ENCODE results near the gene HOXA13.

HOXA13 gene

GRCh38 chr7:27149842-27150567 lies 49.9 kb downstream of the HOXA13 start:
- DNase-seq = no peak

DNA sequence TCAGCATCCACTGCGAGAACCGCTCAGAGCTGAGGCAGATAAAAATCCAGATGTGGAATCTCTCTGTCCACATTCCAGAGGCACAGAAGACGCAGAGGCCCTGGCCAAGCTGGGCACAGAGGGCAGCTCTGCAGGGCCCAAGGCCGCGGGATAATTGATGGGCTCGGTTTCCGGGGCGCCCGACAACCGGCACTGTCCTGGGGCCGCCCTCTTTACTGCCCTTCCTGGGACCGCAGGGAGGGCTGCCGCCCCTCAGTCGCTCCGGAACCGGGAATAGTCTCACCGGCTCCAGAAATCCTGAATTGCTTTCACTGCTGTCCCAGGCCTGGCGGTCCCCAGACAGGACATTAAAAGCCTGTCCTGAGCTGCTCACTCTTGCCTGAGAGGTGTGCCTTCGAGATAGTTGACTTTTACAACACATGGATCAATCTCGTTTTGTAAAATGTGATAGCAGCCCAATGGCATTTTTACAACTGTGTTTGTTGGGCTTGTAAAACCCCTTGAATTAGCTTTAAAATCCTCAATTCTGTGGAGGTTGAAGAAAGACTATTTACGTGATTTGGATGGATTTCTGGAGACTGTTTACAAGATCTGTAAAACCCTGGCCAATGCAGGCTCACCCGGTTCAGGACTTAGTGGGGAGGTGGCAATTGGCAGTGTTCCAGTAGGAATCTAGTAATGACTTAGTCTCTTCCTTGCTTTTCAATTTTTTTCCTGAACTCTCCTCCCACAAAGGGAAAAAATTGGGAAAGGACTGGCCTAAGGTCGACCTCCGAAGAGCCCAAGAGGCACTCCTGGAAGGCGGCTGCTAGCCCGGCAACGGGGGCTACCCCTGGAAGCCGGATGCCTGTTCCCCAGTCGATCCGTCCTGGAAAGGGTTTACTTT lies 50.9 kb downstream of the HOXA13 start:
- DNase-seq = no peak

- no peak for DNase-seq
Observed at GRCh38 chr7:27148031-27148755, 51.7 kb downstream of the HOXA13 start.

DNA sequence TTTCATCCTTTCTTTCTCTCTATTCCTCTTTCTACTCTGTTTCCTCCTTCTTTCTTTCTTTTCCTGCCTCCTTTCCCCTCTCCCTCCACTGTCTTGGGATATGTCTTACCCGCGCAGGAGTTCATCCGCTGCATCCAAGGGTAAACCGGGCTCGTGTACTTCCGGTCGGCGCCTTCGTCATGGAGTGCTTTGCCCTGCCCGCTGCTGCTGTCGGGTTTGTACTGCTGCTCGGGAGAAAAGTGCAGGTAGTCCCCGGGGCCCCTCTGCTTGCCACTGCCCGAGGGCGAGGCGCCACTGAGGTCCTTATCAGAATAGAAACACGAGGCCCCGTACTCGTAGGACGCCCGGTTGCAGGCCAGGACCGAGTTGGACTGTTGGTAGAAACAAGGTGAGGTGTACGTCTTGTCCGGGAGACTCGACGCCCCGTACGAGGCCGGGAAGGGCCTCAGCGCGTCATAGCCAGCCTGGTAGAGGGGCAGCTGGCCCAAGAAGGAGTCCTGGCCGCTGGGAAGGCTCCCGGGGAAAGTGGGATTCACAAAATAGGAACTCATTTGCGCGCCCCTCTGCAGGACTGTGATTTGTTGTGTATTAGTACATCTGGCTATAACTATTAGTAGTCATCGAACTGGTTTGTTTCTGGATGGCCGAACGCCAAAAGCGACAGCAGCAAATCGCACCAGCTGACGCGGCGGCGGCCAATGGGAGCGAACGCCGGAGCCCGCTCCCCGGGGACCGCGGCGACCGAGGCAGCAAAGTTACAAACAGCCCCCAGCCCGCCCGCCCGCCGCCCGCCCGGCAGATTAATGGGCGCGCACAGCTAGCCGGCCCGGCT lies 52.5 kb downstream of the HOXA13 start, which contains the start of gene HOXA6:
HOXA6 (minus strand) TSS at position 576 of the 832 bp plus-strand sequence; CDS start at position 551, 25 bp downstream.
- no peak for DNase-seq

DNA sequence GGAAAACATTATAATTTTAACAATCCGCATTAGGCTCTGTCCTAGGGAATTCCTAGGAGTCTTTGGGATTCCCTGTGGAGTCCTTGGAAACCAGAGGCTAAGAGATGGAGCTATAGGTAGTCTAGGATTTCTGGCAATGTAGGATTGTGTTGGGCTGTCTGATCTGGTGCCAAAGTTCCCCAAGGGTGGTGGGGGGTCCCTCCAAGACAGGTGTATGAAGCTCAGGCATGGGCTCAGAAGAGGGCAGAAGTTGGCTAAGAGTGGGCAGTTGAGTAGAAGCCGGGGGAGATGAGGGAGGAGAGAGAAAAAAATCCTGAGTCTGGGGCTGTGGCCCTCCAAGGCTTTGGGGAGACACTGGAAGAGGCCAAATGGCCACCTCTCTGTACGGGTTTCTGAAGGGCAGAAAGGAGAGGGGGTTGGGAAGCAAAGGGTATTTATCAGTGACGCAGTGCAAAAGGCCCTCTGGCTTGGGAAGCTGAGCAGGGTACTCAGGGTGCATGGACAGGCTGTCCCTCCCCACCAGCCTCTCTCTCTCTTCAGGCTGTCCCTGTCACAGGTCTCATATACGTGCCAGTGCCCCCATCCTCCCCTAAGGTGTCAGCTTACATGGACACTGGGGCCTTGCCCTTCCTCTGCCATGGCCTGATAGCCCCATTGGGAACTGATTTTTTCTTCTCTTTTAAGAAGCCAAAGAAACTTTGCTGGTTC lies 53.2 kb downstream of the HOXA13 start:
- DNase-seq = no peak

DNA sequence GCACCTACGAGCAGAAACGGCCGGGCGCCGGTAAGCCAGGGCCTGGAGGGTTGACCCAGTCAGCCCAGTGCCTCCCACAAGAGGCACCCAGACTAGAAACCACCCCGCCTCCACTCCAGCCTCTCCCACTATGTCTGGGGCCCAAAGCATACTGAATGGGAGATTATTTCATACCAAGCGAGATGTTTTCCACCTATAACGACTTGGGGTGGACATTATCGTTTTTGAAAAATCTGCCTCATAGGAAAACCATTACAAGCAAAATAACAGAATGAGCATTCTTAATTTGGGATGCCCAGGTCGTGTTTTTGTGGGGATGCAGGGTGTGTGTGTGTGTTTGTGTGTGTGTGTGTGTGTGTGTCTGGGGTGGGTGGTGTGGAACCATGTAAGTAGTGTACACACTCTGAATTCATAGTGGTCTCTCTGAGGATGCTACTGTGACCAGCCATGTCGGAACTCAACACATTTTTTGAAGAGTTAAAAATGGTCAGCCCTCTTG lies 53.9 kb downstream of the HOXA13 start:
- DNase-seq = no peak

DNA sequence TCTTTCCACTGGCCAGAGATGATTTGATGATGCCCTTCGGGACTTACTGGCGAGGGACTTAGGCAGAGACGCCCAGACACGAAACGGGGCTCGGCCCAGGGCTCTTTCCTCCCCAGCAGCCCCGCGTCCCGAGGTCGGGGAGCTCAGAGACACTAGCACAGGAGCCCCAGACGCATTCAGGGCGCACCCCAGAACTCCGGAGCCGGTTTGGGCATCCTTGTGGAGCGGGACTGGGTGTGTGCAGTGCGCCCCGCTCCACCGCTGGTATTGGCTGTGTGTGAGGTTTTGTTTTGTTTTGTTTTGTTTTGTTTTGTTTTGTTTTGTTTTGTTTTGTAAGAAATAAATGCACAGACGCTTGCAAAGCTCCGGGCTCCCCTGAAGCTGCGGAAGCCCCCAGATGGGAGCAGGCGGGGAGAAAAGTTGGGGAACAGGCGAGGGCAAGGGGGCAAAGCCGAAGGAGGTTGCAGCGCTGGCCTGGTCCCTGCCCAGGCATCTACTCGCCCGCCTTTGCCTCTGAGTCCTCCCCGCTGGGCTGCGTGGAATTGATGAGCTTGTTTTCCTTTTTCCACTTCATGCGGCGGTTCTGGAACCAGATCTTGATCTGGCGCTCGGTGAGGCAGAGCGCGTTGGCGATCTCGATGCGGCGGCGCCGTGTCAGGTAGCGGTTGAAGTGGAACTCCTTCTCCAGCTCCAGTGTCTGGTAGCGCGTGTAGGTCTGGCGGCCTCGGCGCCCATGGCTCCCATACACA lies 54.6 kb downstream of the HOXA13 start:
- DNase-seq = no peak

- DNase-seq = no peak
Observed at GRCh38 chr7:27144781-27145164, 55.1 kb downstream of the HOXA13 start.
